SU-DHL-6 (cell line): Measurements from ENCODE around the gene CLHC1.

ENCODE experiments used
- H2AFZ ChIP-seq: fragments of 200-600 bp; sonication (generic); 2 replicates; pipeline ENCODE4 v1.6.1; 2014; ENCODE audit warnings: low read depth, mild to moderate bottlenecking, moderate library complexity, mixed read lengths, antibody characterized with exemption, low read length; ENCODE audit not compliant: severe bottlenecking
- H3F3A ChIP-seq: fragments of 200-600 bp; shearing (Covaris generic); 2 replicates; pipeline ENCODE4 v1.6.0; 2016; ENCODE audit warnings: antibody characterized with exemption, mild to moderate bottlenecking; ENCODE audit not compliant: insufficient read depth
- H3K27ac ChIP-seq: fragments of 200-600 bp; sonication (generic); 2 replicates; pipeline ENCODE4 v1.5.1; 2016; ENCODE audit warnings: low read depth, mild to moderate bottlenecking, low read length, moderate library complexity, mixed read lengths
- H3K27me3 ChIP-seq: fragments of 200-600 bp; sonication (generic), shearing (Covaris generic); 2 replicates; pipeline ENCODE4 v1.6.0; 2014; ENCODE audit warnings: mild to moderate bottlenecking, low read length
- H3K36me3 ChIP-seq: fragments of 200-600 bp; sonication (generic); 2 replicates; pipeline ENCODE4 v1.6.1; 2014; ENCODE audit warnings: mild to moderate bottlenecking, low read length, mixed read lengths
- H3K4me2 ChIP-seq: fragments of 300-600, 200-600 bp; shearing (Covaris generic), sonication (generic); 2 replicates; pipeline ENCODE4 v1.6.0; 2014; ENCODE audit warnings: low read length, low read depth, mild to moderate bottlenecking; ENCODE audit not compliant: poor library complexity, severe bottlenecking
- H3K4me3 ChIP-seq: fragments of 200-600 bp; sonication (generic); 2 replicates; pipeline ENCODE4 v1.5.1; 2014; ENCODE audit warnings: antibody characterized with exemption, low read length, mild to moderate bottlenecking, mixed read lengths; ENCODE audit not compliant: insufficient read depth, poor library complexity, severe bottlenecking
- H3K79me2 ChIP-seq: fragments of 200-600 bp; sonication (generic); 2 replicates; pipeline ENCODE4 v1.6.1; 2014; ENCODE audit warnings: mild to moderate bottlenecking, low read length, moderate library complexity; ENCODE audit not compliant: insufficient read depth
- H3K9ac ChIP-seq: fragments of 200-600 bp; sonication (generic); 2 replicates; pipeline ENCODE4 v1.7.0; 2014; ENCODE audit warnings: mild to moderate bottlenecking, low read length
- H3K9me2 ChIP-seq: fragments of 200-600 bp; sonication (generic); replicated peaks from 2 replicates; pipeline ENCODE4 v1.6.1; 2014; ENCODE audit warnings: low read length; ENCODE audit not compliant: insufficient read depth
- H3K9me3 ChIP-seq: fragments of 200-600 bp; sonication (generic); 2 replicates; pipeline ENCODE4 v1.6.1; 2014; ENCODE audit warnings: low read length, mixed read lengths; ENCODE audit not compliant: insufficient read depth
- H4K20me1 ChIP-seq: fragments of 200-600 bp; sonication (generic); 2 replicates; pipeline ENCODE4 v1.6.1; 2014; ENCODE audit warnings: low read depth, mild to moderate bottlenecking, antibody characterized with exemption, low read length, moderate library complexity, mixed read lengths
- EZH2phosphoT487 ChIP-seq: fragments of 200-600 bp; sonication (generic), shearing (Covaris generic); conservative IDR thresholded peaks from 2 replicates; pipeline ENCODE4 v1.6.1; 2018; ENCODE audit warnings: mild to moderate bottlenecking, antibody characterized with exemption, low read length, moderate library complexity, mixed read lengths
- TF ChIP-seq, protein P1 (sequence below): fragments of 200-600 bp; sonication (generic); IDR thresholded peaks from one replicate; pipeline ENCODE4 v1.5.1; 2017; ENCODE audit warnings: antibody characterized with exemption, mild to moderate bottlenecking, low read length, moderate library complexity; ENCODE audit not compliant: insufficient read depth, poor library complexity, severe bottlenecking

The CLHC1 gene

DNA sequence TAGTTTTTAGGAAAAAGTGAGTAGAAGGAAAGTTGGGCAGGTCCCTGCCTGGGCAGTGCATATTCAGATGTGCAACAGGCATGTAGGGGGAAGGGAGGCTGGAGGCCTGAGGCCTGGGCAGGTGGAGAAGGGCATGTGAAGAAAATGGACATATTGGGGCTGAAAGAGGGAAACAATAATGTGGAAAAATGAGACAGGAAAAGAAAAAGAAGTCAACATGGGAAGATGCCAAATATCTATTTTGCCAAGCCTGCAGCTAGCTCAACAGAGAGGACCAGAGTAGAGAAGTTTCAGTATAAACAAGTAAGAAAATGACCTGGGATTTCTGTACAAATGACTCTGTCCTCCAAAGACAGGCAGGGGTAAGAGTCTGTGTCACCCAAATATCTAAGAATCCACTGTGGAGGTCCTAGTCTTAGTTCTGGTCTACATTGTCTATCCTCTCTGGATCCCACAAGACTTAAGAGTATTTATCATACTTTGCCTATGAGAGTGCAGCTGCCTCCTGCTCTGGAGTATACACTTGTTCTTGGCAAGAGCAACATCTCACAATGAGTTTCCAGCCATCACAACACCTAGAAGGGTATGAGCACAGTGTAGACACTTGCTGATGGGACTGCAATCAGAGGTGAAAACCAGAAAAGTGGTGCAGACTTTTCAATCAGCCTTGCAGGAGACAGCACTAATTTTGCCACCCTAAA, 80.2 kb downstream of the CLHC1 start:
- H3K36me3 ChIP-seq: no peaks in the 10 kb centered on the region
- H3K4me3 ChIP-seq: no peak overlapping the region
- no peak overlapping the region for H3K4me2 ChIP-seq
- H3K9me3 ChIP-seq: no peaks in the 10 kb centered on the region
- TF ChIP-seq, protein P1, sequence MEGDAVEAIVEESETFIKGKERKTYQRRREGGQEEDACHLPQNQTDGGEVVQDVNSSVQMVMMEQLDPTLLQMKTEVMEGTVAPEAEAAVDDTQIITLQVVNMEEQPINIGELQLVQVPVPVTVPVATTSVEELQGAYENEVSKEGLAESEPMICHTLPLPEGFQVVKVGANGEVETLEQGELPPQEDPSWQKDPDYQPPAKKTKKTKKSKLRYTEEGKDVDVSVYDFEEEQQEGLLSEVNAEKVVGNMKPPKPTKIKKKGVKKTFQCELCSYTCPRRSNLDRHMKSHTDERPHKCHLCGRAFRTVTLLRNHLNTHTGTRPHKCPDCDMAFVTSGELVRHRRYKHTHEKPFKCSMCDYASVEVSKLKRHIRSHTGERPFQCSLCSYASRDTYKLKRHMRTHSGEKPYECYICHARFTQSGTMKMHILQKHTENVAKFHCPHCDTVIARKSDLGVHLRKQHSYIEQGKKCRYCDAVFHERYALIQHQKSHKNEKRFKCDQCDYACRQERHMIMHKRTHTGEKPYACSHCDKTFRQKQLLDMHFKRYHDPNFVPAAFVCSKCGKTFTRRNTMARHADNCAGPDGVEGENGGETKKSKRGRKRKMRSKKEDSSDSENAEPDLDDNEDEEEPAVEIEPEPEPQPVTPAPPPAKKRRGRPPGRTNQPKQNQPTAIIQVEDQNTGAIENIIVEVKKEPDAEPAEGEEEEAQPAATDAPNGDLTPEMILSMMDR: no peak
- no peak for TF ChIP-seq EZH2phosphoT487
- no peak overlapping the region for H2AFZ ChIP-seq
- no peaks in the 10 kb centered on the region for H4K20me1 ChIP-seq
- H3K27ac ChIP-seq: no peak overlapping the region
- H3K27me3 ChIP-seq: no peaks in the 10 kb centered on the region
- no peaks in the 10 kb centered on the region for H3K79me2 ChIP-seq
- H3F3A ChIP-seq: no peaks in the 10 kb centered on the region
- no peak overlapping the region for H3K9ac ChIP-seq
- no peaks in the 10 kb centered on the region for H3K9me2 ChIP-seq

DNA sequence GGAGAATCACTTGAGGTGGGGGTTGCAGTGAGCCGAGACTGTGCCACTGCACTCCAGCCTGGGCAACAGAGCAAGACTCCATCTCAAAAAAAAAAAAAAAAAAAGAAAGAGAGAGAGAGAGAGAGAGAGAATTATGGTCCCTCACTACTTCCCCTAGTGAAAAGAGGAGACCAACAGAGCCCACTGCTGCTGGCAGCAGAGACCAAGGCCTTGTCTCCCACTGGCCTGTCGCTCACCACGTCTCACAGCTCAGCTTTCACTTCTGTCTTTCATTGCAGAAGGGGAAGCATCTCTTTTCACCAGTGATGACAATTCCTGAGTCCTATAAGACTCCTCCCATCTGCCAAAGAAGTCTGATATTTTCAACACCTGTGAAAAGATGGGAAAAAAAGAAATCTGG, 81.3 kb downstream of the CLHC1 start:
- H3K4me3 ChIP-seq: no peak overlapping the region
- H3K27me3 ChIP-seq: no peaks in the 10 kb centered on the region
- no peaks in the 10 kb centered on the region for H3K9me2 ChIP-seq
- TF ChIP-seq, protein P1: no peak
- TF ChIP-seq EZH2phosphoT487: no peak
- H3K36me3 ChIP-seq: no peaks in the 10 kb centered on the region
- H3K9me3 ChIP-seq: no peaks in the 10 kb centered on the region
- H3F3A ChIP-seq: no peaks in the 10 kb centered on the region
- H3K27ac ChIP-seq: no peak overlapping the region
- H3K9ac ChIP-seq: no peak overlapping the region
- no peaks in the 10 kb centered on the region for H4K20me1 ChIP-seq
- H2AFZ ChIP-seq: no peak overlapping the region
- H3K4me2 ChIP-seq: no peak overlapping the region
- no peaks in the 10 kb centered on the region for H3K79me2 ChIP-seq

DNA sequence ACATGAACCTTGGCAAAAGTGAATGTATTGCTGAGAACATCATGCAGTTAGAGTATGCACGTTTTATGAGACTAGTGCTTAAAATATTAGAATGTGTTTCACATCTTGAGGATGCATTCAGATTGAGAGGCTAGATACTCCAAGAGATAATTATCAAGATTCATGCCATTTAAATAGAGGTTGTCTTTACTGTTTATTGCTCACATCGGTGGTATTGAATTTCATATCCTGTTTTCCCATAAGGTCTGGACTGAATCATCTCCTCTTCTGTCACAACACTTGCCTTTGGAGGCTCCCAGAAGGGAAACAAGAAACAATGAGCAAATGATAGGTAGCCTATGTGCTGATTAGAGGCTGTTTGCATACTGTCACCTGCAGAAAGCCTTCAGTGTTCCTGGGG, 83.8 kb downstream of the CLHC1 start:
- Histone ChIP-seq H3K4me2 (no peak overlapping the region), H3F3A (no peaks in the 10 kb centered on the region), H3K79me2 (no peaks in the 10 kb centered on the region), H3K4me3 (no peak overlapping the region), H4K20me1 (no peaks in the 10 kb centered on the region), H3K27me3 (no peaks in the 10 kb centered on the region), H3K9me3 (no peaks in the 10 kb centered on the region), H3K36me3 (no peaks in the 10 kb centered on the region), H3K27ac (no peak overlapping the region), H3K9ac (no peak overlapping the region), H3K9me2 (no peaks in the 10 kb centered on the region), H2AFZ (no peak overlapping the region)
- TF ChIP-seq, protein P1: no peak
